GM19023 (cell line): ENCODE measurements around the gene MAML1.

Source experiments
- ATAC-seq: cut with Tn5 transposase; IDR thresholded peaks from one replicate; pipeline ENCODE4 v1.9.1; 2021; ENCODE audit warnings: mild to moderate bottlenecking, moderate library complexity; ENCODE audit not compliant: unreplicated experiment

Gene MAML1

GRCh38 chr5:179791881-179792611 lies 59.4 kb downstream of the MAML1 start:
- ATAC-seq, result no peak

GRCh38 chr5:179792612-179793467 lies 60.2 kb downstream of the MAML1 start:
- no peak for ATAC-seq

- ATAC-seq, result no peak
These were observed 61.0 kb downstream of the MAML1 start, which contains the start of gene LTC4S for GRCh38 chr5:179793468-179794139. LTC4S (plus strand) TSS chr5:179793986; CDS start chr5:179794081, 95 bp downstream.

- ATAC-seq, result no peak
These were observed 61.5 kb downstream of the MAML1 start for GRCh38 chr5:179794171-179794570.

DNA sequence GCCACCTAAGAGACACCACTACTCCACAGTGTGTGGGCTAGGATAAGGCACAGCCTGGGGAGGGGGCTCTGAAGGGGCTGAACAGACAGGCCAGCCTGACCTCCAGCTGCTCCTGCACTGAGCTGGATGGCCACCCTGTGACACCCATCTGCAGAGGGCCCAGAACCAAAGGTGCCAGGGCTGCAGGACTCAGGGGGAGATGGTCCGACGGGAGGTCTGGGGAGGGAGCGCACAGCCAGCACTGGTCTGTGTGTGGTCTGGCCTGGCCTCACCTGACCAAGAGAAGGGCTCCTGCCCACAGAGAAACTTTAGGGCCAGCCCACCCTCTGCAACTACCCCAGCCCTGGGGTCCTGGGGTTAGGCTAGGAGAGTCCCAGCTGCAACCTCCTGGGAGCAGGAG lies 62.0 kb downstream of the MAML1 start:
- no peak for ATAC-seq

GRCh38 chr5:179795049-179795862 lies 62.6 kb downstream of the MAML1 start:
- no peak for ATAC-seq

- peak; percentile 71 for ATAC-seq
These were observed 63.5 kb downstream of the MAML1 start for GRCh38 chr5:179795863-179796833.

DNA sequence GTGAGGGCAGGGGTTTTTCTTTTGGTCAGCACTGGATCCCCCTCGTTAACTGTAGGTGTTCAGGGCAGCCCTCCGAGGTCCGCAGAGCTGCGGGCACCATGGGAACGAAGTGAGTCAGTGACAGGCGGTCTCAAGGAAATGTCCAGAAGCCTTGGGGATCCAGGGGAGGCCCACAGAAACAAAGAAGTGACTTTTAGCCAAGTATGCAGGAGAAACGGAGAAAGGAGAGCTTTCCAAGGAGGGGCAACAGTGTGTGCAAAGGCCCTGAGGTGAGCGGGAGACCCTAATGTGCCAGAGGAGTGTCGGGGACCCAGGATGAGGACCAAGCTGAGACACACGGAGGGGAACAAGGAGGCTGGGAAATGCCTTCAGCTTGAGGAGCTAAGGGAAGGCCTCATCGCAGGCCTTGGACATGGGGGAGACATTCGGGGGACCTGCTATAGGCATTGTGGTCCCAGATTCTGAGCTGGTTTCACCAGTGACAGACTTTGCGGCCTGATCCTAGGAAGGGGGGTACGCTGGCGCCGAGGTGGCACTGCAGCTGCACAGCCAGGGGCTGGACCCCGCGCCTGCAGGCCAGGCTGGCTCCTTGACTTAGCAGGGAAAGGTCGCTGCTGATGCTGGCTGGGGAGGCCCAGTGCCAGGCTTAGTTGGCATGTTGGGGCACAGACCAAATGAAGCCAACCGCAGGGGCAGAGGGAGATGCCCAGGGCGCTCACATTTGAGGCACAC lies 64.4 kb downstream of the MAML1 start:
- no peak for ATAC-seq

- no peak for ATAC-seq
These were observed 65.1 kb downstream of the MAML1 start for GRCh38 chr5:179797741-179798140.

GRCh38 chr5:179798144-179798770 lies 65.6 kb downstream of the MAML1 start:
- ATAC-seq, result no peak

DNA sequence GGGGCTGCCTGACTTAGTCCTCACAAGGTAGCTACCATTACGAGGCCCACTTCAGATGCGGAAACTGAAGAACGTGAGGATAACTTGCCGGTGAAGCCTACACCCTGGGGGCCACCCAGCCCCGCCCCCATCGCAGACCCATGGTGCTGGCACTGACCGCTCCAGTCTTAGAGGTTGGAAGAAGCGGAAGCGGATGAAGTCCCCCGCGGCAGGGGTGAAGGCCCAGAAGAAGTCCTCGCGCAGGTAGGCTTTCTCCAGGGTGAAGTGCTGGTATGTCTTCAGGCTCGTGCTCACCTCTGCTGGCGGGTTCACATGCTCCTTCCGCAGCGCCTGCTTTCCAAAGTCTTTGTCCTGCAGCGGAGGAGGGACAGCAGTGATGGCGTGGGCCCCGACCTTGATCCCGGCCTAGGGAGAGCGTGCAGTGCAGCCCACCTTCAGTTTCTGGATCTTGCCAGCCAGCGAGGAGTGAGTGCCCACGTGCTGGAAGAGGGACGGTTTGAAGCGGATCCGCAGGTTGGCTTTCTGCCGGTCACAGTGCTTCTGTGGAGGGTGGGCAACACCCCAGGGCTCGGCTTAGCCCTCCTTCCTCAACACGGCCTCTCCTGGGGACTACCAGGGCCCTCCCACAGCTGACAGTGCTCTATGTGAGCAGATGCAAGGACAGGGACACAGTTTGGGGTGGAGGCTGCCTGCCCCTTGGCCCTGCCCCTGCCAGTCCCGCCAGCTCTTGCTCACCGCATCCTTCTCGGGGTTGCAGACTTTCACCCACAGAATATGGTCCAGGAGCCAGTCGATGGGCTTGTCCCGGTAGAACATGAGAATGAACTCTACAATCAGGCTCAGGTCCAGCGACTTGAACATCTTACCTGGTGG lies 66.4 kb downstream of the MAML1 start:
- no peak for ATAC-seq

DNA sequence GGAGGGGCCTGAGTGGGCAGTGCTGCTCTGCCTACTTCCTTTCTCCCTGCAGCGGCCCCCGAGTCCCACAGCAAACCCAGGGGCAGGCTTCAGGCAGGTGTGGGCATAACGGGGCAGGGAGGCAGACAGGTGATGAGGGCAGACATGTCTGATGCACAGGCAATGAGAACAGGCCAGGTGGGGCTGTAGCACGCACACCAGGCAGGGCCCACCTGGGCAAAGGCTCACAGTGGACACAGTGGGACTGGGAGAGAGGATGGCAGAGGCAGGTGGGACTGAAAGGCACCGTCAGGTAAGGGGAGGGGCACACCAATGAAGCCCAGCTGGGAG lies 67.0 kb downstream of the MAML1 start:
- ATAC-seq, result no peak

DNA sequence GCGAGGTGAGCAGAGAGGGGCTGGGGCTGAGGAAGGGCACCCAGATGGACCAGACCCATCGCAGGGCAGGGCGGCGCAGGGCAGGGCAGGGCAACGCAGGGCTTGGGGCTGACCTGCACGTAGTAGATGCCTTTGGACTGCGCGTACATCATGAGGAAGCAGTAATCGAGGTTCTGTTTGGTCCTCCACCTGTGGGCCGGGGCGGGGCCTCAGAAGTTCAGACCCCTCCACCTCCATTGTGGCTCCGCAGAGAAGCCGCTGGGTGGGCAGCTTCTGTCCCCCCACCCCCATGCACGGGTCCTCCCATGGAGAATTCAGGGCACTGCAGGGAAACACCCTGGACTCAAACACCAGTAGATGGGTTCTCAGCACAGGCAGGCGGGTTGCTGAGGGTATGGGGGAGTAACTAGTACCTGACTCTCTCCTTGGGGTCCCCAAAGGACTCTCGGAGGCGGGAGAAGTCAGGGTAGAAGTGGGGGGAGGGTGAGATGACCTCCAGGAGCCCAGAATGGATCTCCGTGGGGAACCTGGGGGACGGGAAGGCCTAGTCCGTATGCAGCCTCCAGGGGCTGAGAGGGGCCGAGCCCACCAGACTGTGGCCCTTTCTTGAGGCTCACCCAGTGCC lies 67.6 kb downstream of the MAML1 start:
- no peak for ATAC-seq

- no peak for ATAC-seq
These were observed 68.1 kb downstream of the MAML1 start for GRCh38 chr5:179800696-179801201.

- no peak for ATAC-seq
These were observed 68.9 kb downstream of the MAML1 start for GRCh38 chr5:179801304-179802206.
